Sigmoid colon (tissue), 7 donors: ENCODE measurements around the gene PICALM. TPM values are rescaled to one million over a fixed set of nuclear protein-coding genes. Genes with fewer than 3 reads are reported as not detected.
"Not testable (repeated sequence)": the region's sequence is repeated elsewhere in the genome, so short reads cannot be mapped to it uniquely, and the experiment has no call there.

Source experiments
- DNase-seq: peaks from one replicate; pipeline ENCODE4 v3.0.0-alpha.2; 2019
- H3K27ac ChIP-seq, 4 donors: fragments of 200-600 bp; sonication (generic); one replicate each; pipeline ENCODE4 v1.5.1; 2016 to 2019; ENCODE audit warnings: mild to moderate bottlenecking in 1 of 4
- H3K27me3 ChIP-seq, 3 donors: fragments of 200-600 bp; sonication (generic); one replicate each; pipeline ENCODE4 v1.5.1; 2019; ENCODE audit warnings: mild to moderate bottlenecking in 1 of 3
- H3K36me3 ChIP-seq, 4 donors: fragments of 200-600 bp; sonication (generic); one replicate each; pipeline ENCODE4 v1.5.1; 2016 to 2019
- H3K4me1 ChIP-seq, 4 donors: fragments of 200-600 bp; sonication (generic); one replicate each; pipeline ENCODE4 v1.5.1; 2017 to 2019
- H3K4me3 ChIP-seq, 4 donors: fragments of 200-600 bp; sonication (generic); one replicate each; pipeline ENCODE4 v1.5.1; 2017 to 2019; ENCODE audit warnings: mild to moderate bottlenecking in 2 of 4, moderate library complexity in 1 of 4
- H3K9me3 ChIP-seq, 4 donors: fragments of 200-600 bp in 3 of 4; sonication (generic) in 3 of 4; one replicate each; pipeline versions ENCODE4 v1.5.1 to v1.6.1; 2013 to 2019
- CTCF ChIP-seq, 4 experiments: fragments of 450-650 bp in 3 of 4; fragments of 200-600 bp in 1 of 4; IDR thresholded peaks; one replicate each; pipeline ENCODE4 v1.5.1; 2016 to 2019; ENCODE audit warnings: antibody characterized with exemption in 4 of 4, mild to moderate bottlenecking in 3 of 4, moderate library complexity in 2 of 4
- EP300 ChIP-seq, 4 donors: sonication (generic); formaldehyde crosslinking; IDR thresholded peaks; one replicate each; pipeline ENCODE4 v1.6.1; 2017; ENCODE audit warnings: antibody characterized with exemption in 4 of 4
- POLR2A ChIP-seq, 2 donors: fragments of 450-650 bp; IDR thresholded peaks; one replicate each; pipeline ENCODE4 v1.6.1; 2016; ENCODE audit warnings: antibody characterized with exemption in 2 of 2, mild to moderate bottlenecking in 2 of 2, moderate library complexity in 2 of 2
- POLR2AphosphoS5 ChIP-seq, 4 donors: sonication (generic); formaldehyde crosslinking; IDR thresholded peaks; one replicate each; pipeline ENCODE4 v1.6.1; 2017; ENCODE audit warnings: antibody characterized with exemption in 4 of 4
- WGBS, 2 donors: extraction: QIAGEN DNeasy Blood & Tissue Kit; methylation state at CpG; one replicate each; pipeline ENCODE4 v1.1.7; 2013; 5-methylcytosine and 5-hydroxymethylcytosine counted together
- intact Hi-C: fragments of 100-400 bp; cut with DNase I; formaldehyde crosslinking; loops from one replicate; pipeline ENCODE4 v1.15.1; 2023
- polyA plus RNA-seq, 3 donors: library from polyadenylated mRNA; stranded (reverse); fragments of 200-250 nt; gene quantifications; one replicate each; pipeline ENCODE4 v1.2.3, GENCODE V29; 2013
- total RNA-seq, 4 donors: library from RNA; depleted of rRNA; stranded (reverse); fragments of >200 nt; gene quantifications; one replicate each; pipeline ENCODE4 v1.1.0, GENCODE V29; 2016
- donor health status: healthy with polysubstance abuse.
- donor health status: Bipolar disorder and iron deficiency.
- donor health status: healthy.

Gene PICALM
- total and polyA plus RNA-seq, 7 donors = 55.3 to 250 (median 213) TPM

GRCh38 chr11:85937835-85938234, 131.0 kb downstream of the PICALM start:
- no peak for TF ChIP-seq POLR2A (IDR thresholded peaks at IDR 0.05)
- TF ChIP-seq POLR2AphosphoS5 (IDR thresholded peaks at IDR 0.05) = no peak
- H3K27me3 ChIP-seq = no peaks in the 10 kb centered on the region
- intact Hi-C loops = no loop called here
- H3K36me3 ChIP-seq = no peaks in the 10 kb centered on the region
- H3K27ac ChIP-seq = no peak overlapping the region
- DNase-seq = no peak
- H3K4me1 ChIP-seq = no peaks in the 10 kb centered on the region
- WGBS, 2 donors = 97 to 98% methylated on average over 1 of the region's 1 CpG
- H3K9me3 ChIP-seq = no peaks in the 10 kb centered on the region
- H3K4me3 ChIP-seq = no peak overlapping the region

- H3K4me3 ChIP-seq = no peak overlapping the region
- no peaks in the 10 kb centered on the region for H3K36me3 ChIP-seq
- intact Hi-C loops = no loop called here
- TF ChIP-seq POLR2A (IDR thresholded peaks at IDR 0.05) (no peak), EP300 (IDR thresholded peaks at IDR 0.05) (no peak), CTCF (IDR thresholded peaks at IDR 0.05) (no peak), POLR2AphosphoS5 (IDR thresholded peaks at IDR 0.05) (no peak)
- no peaks in the 10 kb centered on the region for H3K9me3 ChIP-seq
- H3K27me3 ChIP-seq = no peaks in the 10 kb centered on the region
- H3K4me1 ChIP-seq = no peaks in the 10 kb centered on the region
- no peak overlapping the region for H3K27ac ChIP-seq
- WGBS, 2 donors = 92 to 97% methylated on average over 10 of the region's 10 CpGs
- DNase-seq = no peak
Observed at GRCh38 chr11:85935751-85936150, 133.1 kb downstream of the PICALM start.

DNA sequence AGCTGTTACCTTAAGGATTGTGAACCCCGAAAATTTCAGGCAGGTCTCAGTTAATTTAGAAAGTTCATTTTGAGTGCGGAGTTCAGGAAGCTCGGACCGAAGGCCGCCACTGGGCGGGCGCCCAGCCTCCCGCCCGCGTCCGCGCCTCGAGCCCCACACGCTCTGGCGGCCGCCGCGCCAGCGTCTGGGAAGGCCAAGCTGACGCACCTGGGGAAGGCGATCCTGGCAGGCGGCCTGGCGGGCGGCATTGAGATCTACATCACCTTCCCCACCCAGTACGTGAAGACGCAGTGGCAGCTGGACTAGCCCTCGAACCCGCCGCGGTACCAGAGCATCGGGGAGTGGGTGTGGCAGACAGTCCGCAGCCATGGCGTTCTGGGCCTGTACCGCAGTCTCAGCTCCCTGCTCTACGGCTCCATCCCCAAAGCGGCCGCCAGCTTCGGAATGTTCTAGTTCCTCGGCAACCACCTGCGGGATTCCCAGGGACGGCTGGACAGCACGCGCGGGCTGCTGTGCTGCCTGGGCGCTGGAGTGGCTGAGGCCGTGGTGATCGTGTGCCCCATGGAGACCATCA, 134.2 kb downstream of the PICALM start:
- intact Hi-C loops = no loop called here
- H3K4me3 ChIP-seq = peak overlapping the region in 3 of 4 donors; percentile 11 to 29 (median 16)

GRCh38 chr11:85930879-85931366, 138.0 kb downstream of the PICALM start:
- Histone ChIP-seq H3K36me3 (no peaks in the 10 kb centered on the region), H3K4me3 (no peak overlapping the region), H3K27ac (no peak overlapping the region), H3K27me3 (no peaks in the 10 kb centered on the region), H3K4me1 (no peaks in the 10 kb centered on the region), H3K9me3 (no peaks in the 10 kb centered on the region)
- intact Hi-C loops = no loop called here
- no peak for TF ChIP-seq POLR2A (IDR thresholded peaks at IDR 0.05)
- TF ChIP-seq CTCF (IDR thresholded peaks at IDR 0.05) = no peak
- TF ChIP-seq EP300 (IDR thresholded peaks at IDR 0.05) = no peak
- no peak for TF ChIP-seq POLR2AphosphoS5 (IDR thresholded peaks at IDR 0.05)
- WGBS, 2 donors = 80 to 87% methylated on average over 11 of the region's 11 CpGs
- no peak for DNase-seq

More for the DNA sequence above, 134.2 kb downstream of the PICALM start:
- TF ChIP-seq POLR2AphosphoS5 (IDR thresholded peaks at IDR 0.05) (no peak), POLR2A (IDR thresholded peaks at IDR 0.05) (no peak), CTCF (IDR thresholded peaks at IDR 0.05) (no peak), EP300 (IDR thresholded peaks at IDR 0.05) (no peak)
- H3K36me3 ChIP-seq = no peaks in the 10 kb centered on the region
- no peak overlapping the region for H3K27ac ChIP-seq
- no peaks in the 10 kb centered on the region for H3K4me1 ChIP-seq
- H3K27me3 ChIP-seq = no peaks in the 10 kb centered on the region
- WGBS, 2 donors = 73 to 91% methylated on average over 47 of the region's 47 CpGs
- no peaks in the 10 kb centered on the region for H3K9me3 ChIP-seq
- no peak for DNase-seq

GRCh38 chr11:85926653-85927214, 142.2 kb downstream of the PICALM start:
- H3K27me3 ChIP-seq, H3K4me1 ChIP-seq, DNase-seq, H3K27ac ChIP-seq, H3K4me3 ChIP-seq, intact Hi-C loops, H3K9me3 ChIP-seq, H3K36me3 ChIP-seq: not testable (repeated sequence)
- 69 to 82% methylated on average over 2 of the region's 2 CpGs for WGBS, 2 donors

- Histone ChIP-seq H3K27me3 (no peaks in the 10 kb centered on the region), H3K27ac (no peak overlapping the region), H3K4me1 (no peaks in the 10 kb centered on the region), H3K9me3 (no peaks in the 10 kb centered on the region), H3K4me3 (no peak overlapping the region), H3K36me3 (no peaks in the 10 kb centered on the region)
- intact Hi-C loops = no loop called here
- 16 to 78% methylated on average over 1 of the region's 1 CpG for WGBS, 2 donors
- DNase-seq = no peak
- TF ChIP-seq EP300 (IDR thresholded peaks at IDR 0.05) (no peak), CTCF (IDR thresholded peaks at IDR 0.05) (no peak), POLR2A (IDR thresholded peaks at IDR 0.05) (no peak), POLR2AphosphoS5 (IDR thresholded peaks at IDR 0.05) (no peak)
Observed at GRCh38 chr11:85923455-85923854, 145.4 kb downstream of the PICALM start.
